NCI-H2196 treated with DMSO at 0.1 percent for 48 hours (cell line): ENCODE measurements around the gene RADIL.
A peak's percentile ranks its signal among the peaks of the same experiment; 100 is the strongest.

Experiments used
- DNase-seq: peaks from one replicate; lab custom pipeline; 2025; ENCODE audit not compliant: unreplicated experiment; lab: John Stamatoyannopoulos, UW

Gene RADIL

DNA sequence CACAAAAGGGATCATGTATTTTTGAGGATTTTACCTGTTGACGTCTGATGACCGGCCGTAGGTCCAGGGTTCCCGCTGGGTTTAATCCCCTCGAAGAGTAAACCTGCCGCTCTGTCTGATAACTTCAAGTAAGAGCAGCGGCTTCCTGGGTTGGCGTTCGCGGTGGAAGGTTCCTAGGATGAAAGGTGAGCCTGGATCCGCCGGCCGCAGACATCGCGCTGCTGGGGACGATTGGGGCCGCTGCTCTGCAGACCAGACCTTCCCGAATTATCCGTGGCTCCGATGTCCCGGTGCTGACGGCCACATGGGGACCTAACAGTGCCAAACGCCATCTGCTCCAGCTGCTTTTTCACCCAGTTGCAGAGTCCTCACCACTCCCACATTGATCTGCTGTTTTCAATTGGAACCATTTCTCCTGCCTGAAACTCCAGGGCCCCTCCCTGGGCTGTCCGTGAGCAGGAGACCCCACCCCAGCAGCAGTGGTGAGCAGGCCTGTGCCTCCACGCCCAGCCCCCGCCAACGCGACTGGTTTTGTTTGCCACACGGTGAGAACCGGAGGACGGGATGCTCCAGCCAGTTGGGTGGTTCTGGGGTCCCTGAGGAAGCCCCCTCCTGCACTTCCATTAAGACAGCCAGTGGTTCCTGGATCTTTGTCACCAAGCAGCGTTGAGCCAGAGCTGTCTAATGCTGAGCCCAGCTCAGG is 120.3 kb downstream of the RADIL start:
- no peak for DNase-seq

GRCh38 chr7:4762121-4763055 is 121.1 kb downstream of the RADIL start:
- no peak for DNase-seq

GRCh38 chr7:4760952-4761351 is 122.6 kb downstream of the RADIL start:
- DNase-seq: no peak

DNA sequence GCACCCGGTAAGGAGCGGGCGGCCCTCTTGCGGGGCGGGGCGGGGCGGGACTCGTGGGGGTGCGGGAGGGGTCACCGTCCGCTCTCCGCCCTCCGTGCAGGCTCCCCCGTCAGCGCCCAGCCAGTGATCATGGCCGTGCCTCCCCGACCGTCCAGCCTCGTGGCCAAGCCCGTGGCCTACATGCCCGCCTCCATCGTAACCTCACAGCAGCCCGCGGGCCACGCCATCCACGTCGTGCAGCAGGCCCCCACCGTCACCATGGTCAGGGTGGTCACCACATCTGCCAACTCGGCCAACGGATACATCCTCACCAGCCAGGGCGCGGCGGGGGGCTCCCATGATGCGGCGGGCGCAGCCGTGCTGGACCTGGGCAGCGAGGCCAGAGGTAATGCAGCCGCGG is 124.3 kb downstream of the RADIL start:
- DNase-seq: no peak

DNA sequence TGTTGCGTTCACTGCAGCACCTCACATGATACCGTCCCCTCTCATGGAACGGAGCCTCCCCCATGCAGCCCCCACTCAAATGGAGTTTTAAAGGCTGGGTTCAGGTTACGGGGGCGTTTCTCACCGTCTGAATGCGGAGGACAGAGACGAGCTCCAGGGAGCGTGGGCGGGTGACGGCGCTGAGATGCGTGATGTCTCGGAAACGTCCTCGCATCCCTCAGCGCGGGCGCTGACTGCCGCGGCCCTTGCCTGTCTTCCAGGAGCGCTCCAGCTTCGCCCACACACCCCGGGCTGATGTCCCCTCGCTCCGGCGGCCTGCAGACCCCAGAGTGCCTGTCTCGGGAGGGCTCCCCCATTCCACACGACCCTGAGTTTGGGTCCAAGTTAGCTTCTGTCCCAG is 124.7 kb downstream of the RADIL start:
- no peak for DNase-seq

GRCh38 chr7:4758111-4758510 is 125.4 kb downstream of the RADIL start:
- no peak for DNase-seq

GRCh38 chr7:4755045-4755444 is 128.5 kb downstream of the RADIL start:
- DNase-seq: no peak

GRCh38 chr7:4754433-4755010 is 129.0 kb downstream of the RADIL start:
- no peak for DNase-seq

- peak; percentile 58 for DNase-seq
Observed at GRCh38 chr7:4753598-4754432, 129.7 kb downstream of the RADIL start.

- no peak for DNase-seq
Observed at GRCh38 chr7:4751398-4751947, 132.0 kb downstream of the RADIL start.

GRCh38 chr7:4749798-4750197 is 133.7 kb downstream of the RADIL start:
- no peak for DNase-seq

DNA sequence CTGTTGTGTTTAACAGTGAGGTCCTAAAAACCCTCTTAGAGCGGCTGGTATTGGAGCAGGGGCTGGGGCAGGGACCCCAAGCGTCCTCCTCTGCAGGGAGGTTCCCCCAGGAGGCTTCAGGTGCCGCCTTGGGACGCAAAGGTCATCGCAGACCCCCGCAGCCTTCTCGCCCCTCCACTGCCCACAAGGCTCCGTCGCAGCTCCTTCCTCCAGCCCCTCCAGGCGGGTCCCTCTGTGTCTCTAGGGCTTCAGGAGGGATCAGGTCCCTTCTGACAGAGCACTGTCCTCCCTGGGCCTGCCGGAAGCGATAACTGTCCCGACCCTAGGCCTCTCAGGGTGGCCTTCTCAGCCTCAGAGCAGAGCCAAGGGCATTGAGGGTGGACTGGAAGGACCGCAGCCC is 134.2 kb downstream of the RADIL start:
- DNase-seq: no peak
